HCT116 (cell line): Measurements from ENCODE around the gene NBPF15. TPM values are rescaled to one million over a fixed set of nuclear protein-coding genes. Genes with fewer than 3 reads are reported as not detected.
"Not testable (repeated sequence)": the region's sequence is repeated elsewhere in the genome, so short reads cannot be mapped to it uniquely, and the experiment has no call there.

Experiments
- ATAC-seq: fragments of 200-7000 bp; cut with Tn5 transposase; 2 replicates; pipeline ENCODE4 v1.9.1; 2020; ENCODE audit warnings: mild to moderate bottlenecking, moderate library complexity
- BruUV-seq: library from RNA; stranded (reverse); fragments of 400-500 nt; replicated peaks from 2 replicates; lab custom pipeline; 2021; lab: Mats Ljungman, UMichigan
- CTCF ChIA-PET: fragments of 300-600 bp; sonication (Branson Sonifier 250); formaldehyde crosslinking; loops from one replicate; lab custom pipeline; 2021; ENCODE audit warnings: antibody characterized with exemption; lab: Charles Lee
- POLR2A ChIA-PET: fragments of 300-600, 350-600 bp; sonication (Branson Sonifier 250); formaldehyde crosslinking; loops from one replicate; lab custom pipeline; 2021; ENCODE audit warnings: antibody characterized with exemption; lab: Charles Lee
- RAD21 ChIA-PET, 2 experiments: fragments of 300-600 bp; sonication (Branson Sonifier 250); formaldehyde crosslinking; loops; one replicate each; lab custom pipeline; 2023; ENCODE audit warnings: low total read pairs in 2 of 2; ENCODE audit not compliant: uncharacterized antibody in 2 of 2, unreplicated experiment in 2 of 2, low non-redundant PET in 1 of 2; lab: Charles Lee
- DNase-seq: peaks from one replicate; pipeline ENCODE4 v3.0.0-alpha.2; 2010; ENCODE audit warnings: low read depth, low spot score
- H2AFZ ChIP-seq: fragments of 200-600 bp; shearing (Covaris generic), sonication (generic); 2 replicates; pipeline ENCODE4 v1.6.1; 2017; ENCODE audit warnings: low read depth, mixed run types, mixed read lengths, antibody characterized with exemption, low read length; ENCODE audit not compliant: poor library complexity, severe bottlenecking
- H3K27ac ChIP-seq: 2 replicates; pipeline ENCODE4 v1.5.1; 2012; ENCODE audit warnings: low read depth, low read length
- H3K27me3 ChIP-seq: fragments of 200-600 bp; sonication (generic); 2 replicates; pipeline ENCODE4 v1.6.1; 2016; ENCODE audit warnings: mixed run types, low read length, mixed read lengths; ENCODE audit not compliant: insufficient read depth
- H3K36me3 ChIP-seq, 2 experiments: fragments of 200-500 bp in 1 of 2; fragments of 200-600 bp in 1 of 2; sonication (Bioruptor generic) in 1 of 2; sonication (generic) in 1 of 2; 2 replicates each; pipeline versions ENCODE4 v1.5.1 to v1.6.1; 2014 to 2016; ENCODE audit warnings: low read length in 2 of 2, inconsistent platforms in 1 of 2, mixed read lengths in 1 of 2, mixed run types in 1 of 2; ENCODE audit not compliant: insufficient read depth in 2 of 2, control insufficient read depth in 1 of 2
- H3K4me1 ChIP-seq, 2 experiments: fragments of 200-600 bp in 1 of 2; sonication (generic) in 1 of 2; 2 replicates each; pipeline versions ENCODE4 v1.5.1 to v1.6.1; 2012 to 2017; ENCODE audit warnings: low read length in 2 of 2, inconsistent platforms in 1 of 2, mild to moderate bottlenecking in 1 of 2, mixed read lengths in 1 of 2, mixed run types in 1 of 2, moderate library complexity in 1 of 2; ENCODE audit not compliant: insufficient read depth in 2 of 2, control insufficient read depth in 1 of 2
- H3K4me2 ChIP-seq: fragments of 200-600 bp; sonication (generic); 2 replicates; pipeline ENCODE4 v1.6.1; 2017; ENCODE audit warnings: mixed run types, low read length, mixed read lengths
- H3K4me3 ChIP-seq, 2 experiments: fragments of 200-600 bp in 1 of 2; sonication (generic) in 1 of 2; replicated peaks in 1 of 2; 2 replicates each; pipeline ENCODE4 v1.5.1; 2011 to 2016; ENCODE audit warnings: low read length in 2 of 2, control low read depth in 1 of 2, low read depth in 1 of 2, mild to moderate bottlenecking in 1 of 2, mixed read lengths in 1 of 2, mixed run types in 1 of 2
- H3K79me2 ChIP-seq: fragments of 200-600 bp; sonication (generic); 2 replicates; pipeline ENCODE4 v1.6.1; 2017; ENCODE audit warnings: mild to moderate bottlenecking, mixed run types, low read length, moderate library complexity, mixed read lengths; ENCODE audit not compliant: insufficient read depth
- H3K9ac ChIP-seq: fragments of 200-600 bp; sonication (generic); 2 replicates; pipeline ENCODE4 v1.6.1; 2016; ENCODE audit warnings: low read length, mixed read lengths
- H3K9me2 ChIP-seq: fragments of 200-600 bp; sonication (generic), shearing (Covaris generic); 2 replicates; pipeline ENCODE4 v1.6.1; 2017; ENCODE audit warnings: mixed run types, mild to moderate bottlenecking, moderate library complexity; ENCODE audit not compliant: insufficient read depth
- H3K9me3 ChIP-seq, 2 experiments: fragments of 200-500 bp in 1 of 2; fragments of 200-600 bp in 1 of 2; sonication (Bioruptor generic) in 1 of 2; sonication (generic) in 1 of 2; 2 replicates each; pipeline ENCODE4 v1.6.1; 2014 to 2017; ENCODE audit warnings: low read length in 2 of 2, mixed read lengths in 2 of 2, inconsistent platforms in 1 of 2, low read depth in 1 of 2, mild to moderate bottlenecking in 1 of 2, mixed run types in 1 of 2, moderate library complexity in 1 of 2; ENCODE audit not compliant: control insufficient read depth in 1 of 2, insufficient read depth in 1 of 2
- H4K20me1 ChIP-seq: fragments of 200-600 bp; sonication (generic), shearing (Covaris generic); 2 replicates; pipeline ENCODE4 v1.6.1; 2017; ENCODE audit warnings: mixed run types, mild to moderate bottlenecking, moderate library complexity; ENCODE audit not compliant: insufficient read depth
- intact Hi-C: fragments of 100-400 bp; cut with micrococcal nuclease; formaldehyde crosslinking; loops from 2 replicates; pipeline ENCODE4 v1.10.0; 2022
- total RNA-seq: library from RNA; stranded (reverse); gene quantifications from one replicate; pipeline ENCODE4 v1.2.1, GENCODE V29; 2021; ENCODE audit not compliant: unreplicated experiment

The NBPF15 gene
- total RNA-seq, 1 experiment from 2014 or later = 27.7 TPM

DNA sequence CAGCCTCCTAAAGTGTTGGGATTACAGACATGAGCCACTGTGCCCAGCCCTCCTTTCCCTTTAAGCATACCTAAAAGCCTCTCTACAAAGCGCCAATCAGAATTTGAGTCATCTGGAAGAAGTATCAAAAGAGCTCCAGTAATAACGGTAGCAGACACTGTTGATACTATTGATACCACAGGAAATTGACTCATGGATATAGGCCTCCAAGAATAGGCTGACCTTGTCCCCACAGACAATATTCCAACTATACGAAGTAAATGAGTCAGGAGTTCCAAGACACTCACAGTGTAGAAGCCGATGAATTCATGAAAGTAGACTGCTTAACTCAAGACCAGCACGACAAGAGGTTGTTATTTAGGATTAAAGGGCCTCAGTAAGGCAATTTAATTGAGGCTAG, 58.7 kb downstream of the NBPF15 start:
- H3K4me1 ChIP-seq, H3K9ac ChIP-seq, POLR2A ChIA-PET, CTCF ChIA-PET, H3K27ac ChIP-seq, H4K20me1 ChIP-seq, DNase-seq, ATAC-seq, H3K4me3 ChIP-seq, intact Hi-C loops, H3K36me3 ChIP-seq, H2AFZ ChIP-seq, H3K79me2 ChIP-seq, H3K4me2 ChIP-seq, H3K9me3 ChIP-seq, H3K9me2 ChIP-seq, H3K27me3 ChIP-seq, RAD21 ChIA-PET, BruUV-seq: not testable (repeated sequence)

DNA sequence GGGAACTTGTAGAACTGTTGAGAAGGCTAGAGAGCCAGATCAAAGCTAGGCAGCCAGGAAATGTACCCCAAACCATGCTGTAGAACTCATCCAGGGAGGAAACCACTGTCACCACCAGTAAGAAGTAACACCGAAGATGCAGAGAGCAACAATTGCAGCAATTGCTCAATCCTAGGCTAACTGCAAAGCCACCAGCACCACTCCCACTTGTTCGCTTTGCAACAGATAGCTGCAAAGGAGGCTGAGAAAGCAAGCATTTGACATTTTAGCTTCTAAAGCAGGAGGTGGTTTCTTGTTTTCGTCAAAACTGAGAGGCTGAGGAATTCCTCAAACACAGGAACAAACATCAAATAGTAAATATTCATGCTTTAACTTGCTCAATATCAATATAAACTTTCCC, 89.8 kb downstream of the NBPF15 start:
- intact Hi-C loops, BruUV-seq: not testable (repeated sequence)

More for the DNA sequence above, 89.8 kb downstream of the NBPF15 start:
- RAD21 ChIA-PET, H2AFZ ChIP-seq, H4K20me1 ChIP-seq, H3K9me3 ChIP-seq, CTCF ChIA-PET, H3K4me1 ChIP-seq, ATAC-seq, H3K9me2 ChIP-seq, H3K27me3 ChIP-seq, H3K4me3 ChIP-seq, H3K27ac ChIP-seq, POLR2A ChIA-PET, H3K79me2 ChIP-seq, H3K9ac ChIP-seq, DNase-seq, H3K4me2 ChIP-seq, H3K36me3 ChIP-seq: not testable (repeated sequence)

Other genes starting within 250 kb of the NBPF15 start
- not detected for gene PPIAL4E, start 88.0 kb downstream of the NBPF15 start, total RNA-seq
- not detected for gene PPIAL4F, start 131.2 kb upstream of the NBPF15 start, total RNA-seq